Mucosa of descending colon (tissue), 3 donors: ENCODE results near the gene EIF1AX. TPM values are rescaled to one million over a fixed set of nuclear protein-coding genes. Genes with fewer than 3 reads are reported as not detected.

Experiments
- ATAC-seq: fragments of 200-7000 bp; cut with Tn5 transposase; one replicate; pipeline ENCODE4 v1.9.1; 2020; ENCODE audit warnings: mild to moderate bottlenecking, moderate library complexity
- DNase-seq, 3 donors: peaks; one replicate each; pipeline ENCODE4 v3.0.0-alpha.2; 2020
- H3K36me3 ChIP-seq: fragments of 200-600 bp; one replicate; pipeline ENCODE4 v1.8.0; 2021; ENCODE audit warnings: low read depth, mild to moderate bottlenecking
- H3K4me1 ChIP-seq: fragments of 200-600 bp; one replicate; pipeline ENCODE4 v1.8.0; 2021; ENCODE audit warnings: low read depth, mild to moderate bottlenecking
- H3K4me3 ChIP-seq: fragments of 200-600 bp; one replicate; pipeline ENCODE4 v1.8.0; 2021; ENCODE audit warnings: mild to moderate bottlenecking
- H3K9me3 ChIP-seq: fragments of 200-600 bp; one replicate; pipeline ENCODE4 v1.8.0; 2021; ENCODE audit warnings: mild to moderate bottlenecking
- intact Hi-C, 2 donors: fragments of 100-400 bp; cut with DNase I in 1 of 2; cut with micrococcal nuclease in 1 of 2; formaldehyde crosslinking; loops; one replicate each; pipeline versions ENCODE4 v1.11.0 to v1.11.1; 2022; cut with DNase I, micrococcal nuclease
- long read RNA-seq, 2 donors: library from polyadenylated mRNA; unstranded; transcript quantifications; one replicate each; pipeline ENCODE4 v2.0.0, GENCODE V29; 2019 to 2021
- total RNA-seq, 3 donors: library from RNA; stranded (reverse); fragmentation: NEBNext Ultra II Directional in 2 of 3; extraction: Animal tissue kit (Norgen Biotek cat#: 25700) in 2 of 3; gene quantifications; one replicate each; pipeline versions ENCODE4 v1.2.1 to v1.2.4, GENCODE V29; 2021 to 2023
- TF ChIP-seq, protein P1 (sequence below): fragments of 200-600 bp; IDR thresholded peaks from one replicate; pipeline ENCODE4 v1.8.0; 2022; ENCODE audit warnings: antibody characterized with exemption, mild to moderate bottlenecking
- donor health status: DM: no; HTN: no; CAD: no; lungs with moderate emphysema.
- donor health status: DM: no; HTN: no; CAD: no.
- donor health status: DM: no; HTN: yes; CAD: no.

Gene EIF1AX, protein sequence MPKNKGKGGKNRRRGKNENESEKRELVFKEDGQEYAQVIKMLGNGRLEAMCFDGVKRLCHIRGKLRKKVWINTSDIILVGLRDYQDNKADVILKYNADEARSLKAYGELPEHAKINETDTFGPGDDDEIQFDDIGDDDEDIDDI
- total RNA-seq = 10 to 100 TPM; 42.2 to 78.0 (median 69.0) TPM
- long read RNA-seq, donor 1, full-length matches to known transcripts = 56 of 61 reads
- long read RNA-seq, donor 1, partial matches to known transcripts = 4 of 61 reads
- long read RNA-seq, donor 1, other reads (novel, unspliced or antisense) = 1 of 61 reads
- long read RNA-seq, donor 2, full-length matches to known transcripts = 71 of 87 reads
- long read RNA-seq, donor 2, partial matches to known transcripts = 6 of 87 reads
- long read RNA-seq, donor 2, other reads (novel, unspliced or antisense) = 10 of 87 reads

DNA sequence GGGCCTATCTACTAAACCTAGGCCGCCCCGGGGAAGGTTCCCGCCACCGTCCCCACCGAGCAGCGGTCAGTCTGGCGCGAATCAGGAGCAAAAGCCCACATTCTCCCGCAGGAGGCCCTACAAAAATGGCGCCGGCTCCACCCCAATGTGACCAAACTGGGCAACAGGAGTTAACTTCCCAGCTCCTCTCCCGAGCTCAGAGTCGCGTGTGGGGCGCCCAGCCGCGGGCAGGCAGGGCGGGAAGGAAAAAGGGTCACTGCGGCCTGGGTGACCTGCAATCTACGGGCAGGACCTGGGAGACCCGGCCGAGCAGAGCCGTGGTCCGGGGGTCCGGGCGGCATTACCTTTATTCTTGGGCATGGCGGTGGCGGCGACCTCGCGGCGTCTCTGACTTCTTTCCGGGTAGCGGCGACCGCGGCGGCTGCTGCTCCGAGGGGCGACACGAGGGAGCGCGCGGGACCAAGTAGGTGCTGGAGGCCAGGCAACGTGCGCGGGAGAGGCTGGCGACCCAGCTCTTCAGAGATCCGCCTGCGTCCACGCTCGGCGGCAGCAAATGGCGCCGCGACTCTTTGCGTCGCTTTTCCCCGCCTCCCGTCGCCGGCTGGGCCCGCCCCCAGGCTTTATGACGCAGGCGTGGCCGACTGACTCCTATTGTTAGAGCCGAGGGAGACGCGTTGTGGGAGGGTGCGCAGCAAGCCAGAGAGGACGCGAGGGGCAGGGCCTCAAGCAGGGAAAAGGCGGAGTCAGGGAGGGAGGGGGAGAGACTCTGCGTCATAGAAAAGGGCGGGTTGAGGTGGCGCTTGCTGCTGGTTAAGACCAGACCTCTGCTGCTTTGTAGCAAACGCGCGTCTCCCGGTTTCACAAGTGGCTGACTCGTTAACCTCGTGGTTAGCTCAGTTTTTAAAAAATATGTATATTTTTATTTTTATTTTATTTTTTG, at the start of gene EIF1AX:
TSS of gene EIF1AX (minus strand) at position 558 of the 940 bp plus-strand sequence. CDS start at position 360, 198 bp downstream.
- TF ChIP-seq, protein P1, sequence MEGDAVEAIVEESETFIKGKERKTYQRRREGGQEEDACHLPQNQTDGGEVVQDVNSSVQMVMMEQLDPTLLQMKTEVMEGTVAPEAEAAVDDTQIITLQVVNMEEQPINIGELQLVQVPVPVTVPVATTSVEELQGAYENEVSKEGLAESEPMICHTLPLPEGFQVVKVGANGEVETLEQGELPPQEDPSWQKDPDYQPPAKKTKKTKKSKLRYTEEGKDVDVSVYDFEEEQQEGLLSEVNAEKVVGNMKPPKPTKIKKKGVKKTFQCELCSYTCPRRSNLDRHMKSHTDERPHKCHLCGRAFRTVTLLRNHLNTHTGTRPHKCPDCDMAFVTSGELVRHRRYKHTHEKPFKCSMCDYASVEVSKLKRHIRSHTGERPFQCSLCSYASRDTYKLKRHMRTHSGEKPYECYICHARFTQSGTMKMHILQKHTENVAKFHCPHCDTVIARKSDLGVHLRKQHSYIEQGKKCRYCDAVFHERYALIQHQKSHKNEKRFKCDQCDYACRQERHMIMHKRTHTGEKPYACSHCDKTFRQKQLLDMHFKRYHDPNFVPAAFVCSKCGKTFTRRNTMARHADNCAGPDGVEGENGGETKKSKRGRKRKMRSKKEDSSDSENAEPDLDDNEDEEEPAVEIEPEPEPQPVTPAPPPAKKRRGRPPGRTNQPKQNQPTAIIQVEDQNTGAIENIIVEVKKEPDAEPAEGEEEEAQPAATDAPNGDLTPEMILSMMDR = no peak
- H3K9me3 ChIP-seq = no peaks in the 10 kb centered on the region
- no peaks in the 10 kb centered on the region for H3K36me3 ChIP-seq
- intact Hi-C loops = no loop called here
- DNase-seq = peak; percentile 95 to 99 (median 96)
- ATAC-seq = peak; percentile 99
- peak within 1 kb of the TSS; percentile 74 for H3K4me3 ChIP-seq
- peaks cover 3% of the 10 kb centered on the region for H3K4me1 ChIP-seq

DNA sequence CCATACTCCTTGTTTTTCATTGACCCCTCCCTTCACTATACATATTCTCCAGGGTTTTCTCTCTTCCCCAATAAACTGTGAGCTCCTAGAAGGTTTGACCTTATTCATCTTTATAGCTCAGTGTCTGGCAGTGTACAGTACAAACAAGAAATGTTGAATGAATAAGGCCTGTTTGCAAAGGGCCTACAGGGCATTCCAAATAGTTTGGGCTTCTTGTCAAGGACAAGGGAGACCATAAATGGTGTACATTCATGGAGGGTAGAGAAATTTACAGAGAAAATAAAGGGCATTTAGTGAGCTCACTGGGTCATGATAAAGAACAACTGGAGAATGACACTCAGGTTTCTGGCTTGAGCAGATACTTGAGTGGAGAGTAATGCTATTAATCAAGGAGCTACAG, 47.5 kb upstream of the EIF1AX start:
- TF ChIP-seq, protein P1 = no peak
- Histone ChIP-seq H3K4me1 (no peaks in the 10 kb centered on the region), H3K9me3 (no peaks in the 10 kb centered on the region), H3K36me3 (no peaks in the 10 kb centered on the region), H3K4me3 (no peak overlapping the region)
- ATAC-seq (no peak), DNase-seq (no peak)
- intact Hi-C loops = no loop called here

DNA sequence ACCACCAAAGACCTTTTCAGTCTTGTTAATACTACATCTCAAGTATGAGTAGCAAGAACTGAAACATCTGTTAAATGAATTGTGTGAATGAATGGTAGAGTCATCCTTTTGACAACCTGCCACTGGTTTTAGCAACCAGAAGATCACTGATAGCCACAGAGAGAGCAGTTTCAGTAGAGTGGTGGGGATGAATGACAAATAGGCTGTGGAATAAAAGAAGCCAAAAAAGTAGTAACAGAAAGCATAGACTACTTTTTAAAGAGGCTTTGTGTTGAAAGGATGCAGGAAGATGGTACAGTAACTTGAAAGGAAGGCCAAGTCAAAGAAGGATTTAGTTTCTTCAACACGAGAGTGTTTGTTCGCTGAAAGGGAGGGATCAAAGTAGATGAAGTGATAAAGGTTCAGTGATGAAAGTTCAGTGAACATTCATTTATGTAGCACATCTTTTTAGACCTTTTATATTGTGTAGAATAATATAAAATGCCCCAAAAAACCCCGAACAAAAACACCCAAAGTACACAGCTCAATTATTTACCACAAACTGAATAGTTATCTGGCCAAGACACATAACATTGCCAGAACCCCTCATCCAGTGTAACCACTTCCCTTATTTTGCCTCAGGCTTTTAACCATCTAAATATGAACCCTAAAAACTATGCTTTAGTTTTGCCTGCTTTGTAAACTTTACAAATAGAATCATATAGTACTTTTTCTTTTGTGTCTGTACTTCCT, 40.1 kb upstream of the EIF1AX start:
- DNase-seq (no peak), ATAC-seq (no peak)
- no peaks in the 10 kb centered on the region for H3K9me3 ChIP-seq
- H3K4me1 ChIP-seq = no peaks in the 10 kb centered on the region
- no peaks in the 10 kb centered on the region for H3K36me3 ChIP-seq
- TF ChIP-seq, protein P1 = no peak
- no peak overlapping the region for H3K4me3 ChIP-seq
- intact Hi-C loops = no loop called here

DNA sequence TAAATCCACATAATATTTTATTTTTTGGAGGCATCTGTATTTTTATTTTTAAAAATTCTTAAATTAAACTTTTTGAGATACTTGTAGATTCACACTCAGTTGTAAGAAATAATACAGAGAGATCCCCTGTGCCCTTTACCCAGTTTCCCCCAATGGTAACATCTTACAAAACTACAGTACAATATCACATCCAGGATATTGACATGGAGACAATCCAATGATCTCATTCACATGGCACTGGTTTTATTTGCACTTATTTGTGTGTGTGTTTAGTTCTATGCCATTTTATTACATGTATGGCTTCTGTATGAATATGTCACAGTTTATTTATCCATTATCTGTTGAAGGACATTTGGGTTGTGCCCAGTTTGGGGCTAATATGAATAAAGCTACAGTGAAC, 35.5 kb upstream of the EIF1AX start:
- H3K4me3 ChIP-seq = no peak overlapping the region
- H3K4me1 ChIP-seq = no peaks in the 10 kb centered on the region
- intact Hi-C loops = no loop called here
- ATAC-seq (no peak), DNase-seq (no peak)
- TF ChIP-seq, protein P1 = no peak
- no peaks in the 10 kb centered on the region for H3K36me3 ChIP-seq
- no peaks in the 10 kb centered on the region for H3K9me3 ChIP-seq

DNA sequence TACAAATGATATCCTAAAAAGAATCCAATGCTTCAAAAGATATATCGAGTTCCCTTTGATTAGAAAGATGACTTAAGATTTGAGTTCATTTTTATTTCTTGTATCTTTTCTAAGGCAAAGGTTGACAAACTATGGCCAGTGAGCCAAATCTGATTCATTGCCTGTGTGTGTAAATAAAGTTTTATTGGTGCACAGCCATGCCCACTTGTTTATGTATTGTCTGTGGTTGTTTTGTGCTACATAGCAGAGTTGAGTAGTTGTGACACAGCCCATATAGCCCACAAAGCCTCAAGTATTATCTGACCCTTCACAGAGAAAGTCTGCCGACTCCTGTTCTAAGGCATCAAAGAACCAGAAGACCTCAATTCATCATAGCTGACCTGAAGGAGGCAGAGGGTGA, 32.2 kb upstream of the EIF1AX start:
- Histone ChIP-seq H3K36me3 (no peaks in the 10 kb centered on the region), H3K4me1 (no peaks in the 10 kb centered on the region), H3K9me3 (no peaks in the 10 kb centered on the region), H3K4me3 (no peak overlapping the region)
- DNase-seq = no peak
- no peak for ATAC-seq
- TF ChIP-seq, protein P1 = no peak
- intact Hi-C loops = no loop called here
